HL-60 (cell line): Measurements from ENCODE around the gene OR5T1.

ENCODE experiments used
- GABPA ChIP-seq: IDR thresholded peaks from 2 replicates; pipeline ENCODE4 v1.6.1; 2012; ENCODE audit warnings: low read depth
- POLR2AphosphoS5 ChIP-seq: IDR thresholded peaks from 2 replicates; pipeline ENCODE4 v1.6.1; 2012; ENCODE audit warnings: low read depth
- TF ChIP-seq, protein P1 (sequence below): IDR thresholded peaks from one replicate; pipeline ENCODE4 v1.5.1; 2011; ENCODE audit warnings: low read length, control low read depth, inconsistent platforms; ENCODE audit not compliant: insufficient read depth
- TF ChIP-seq, protein P2 (sequence below): IDR thresholded peaks from 2 replicates; pipeline ENCODE4 v1.6.1; 2012; ENCODE audit warnings: low read depth; ENCODE audit not compliant: insufficient replicate concordance

DNA sequence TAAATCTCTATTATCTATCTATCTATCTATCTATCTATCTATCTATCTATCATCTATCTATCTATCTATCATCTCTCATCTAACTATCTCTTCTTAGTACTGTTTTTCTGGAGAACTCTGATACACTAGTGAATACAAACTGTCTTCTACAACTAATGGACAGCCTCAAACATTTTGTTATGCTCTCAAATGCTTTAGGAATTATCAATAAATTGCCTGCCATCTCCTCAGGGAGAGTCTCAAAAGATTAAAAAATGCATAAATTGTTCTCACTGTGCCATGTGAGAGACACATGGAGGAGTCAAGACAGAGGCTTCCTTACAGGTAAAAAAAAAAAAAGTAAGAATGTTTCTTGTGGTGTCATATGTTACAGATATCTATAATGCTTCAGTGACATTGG, 40.9 kb downstream of the OR5T1 start, which contains the start of gene OR8K3:
- TF ChIP-seq, protein P1, sequence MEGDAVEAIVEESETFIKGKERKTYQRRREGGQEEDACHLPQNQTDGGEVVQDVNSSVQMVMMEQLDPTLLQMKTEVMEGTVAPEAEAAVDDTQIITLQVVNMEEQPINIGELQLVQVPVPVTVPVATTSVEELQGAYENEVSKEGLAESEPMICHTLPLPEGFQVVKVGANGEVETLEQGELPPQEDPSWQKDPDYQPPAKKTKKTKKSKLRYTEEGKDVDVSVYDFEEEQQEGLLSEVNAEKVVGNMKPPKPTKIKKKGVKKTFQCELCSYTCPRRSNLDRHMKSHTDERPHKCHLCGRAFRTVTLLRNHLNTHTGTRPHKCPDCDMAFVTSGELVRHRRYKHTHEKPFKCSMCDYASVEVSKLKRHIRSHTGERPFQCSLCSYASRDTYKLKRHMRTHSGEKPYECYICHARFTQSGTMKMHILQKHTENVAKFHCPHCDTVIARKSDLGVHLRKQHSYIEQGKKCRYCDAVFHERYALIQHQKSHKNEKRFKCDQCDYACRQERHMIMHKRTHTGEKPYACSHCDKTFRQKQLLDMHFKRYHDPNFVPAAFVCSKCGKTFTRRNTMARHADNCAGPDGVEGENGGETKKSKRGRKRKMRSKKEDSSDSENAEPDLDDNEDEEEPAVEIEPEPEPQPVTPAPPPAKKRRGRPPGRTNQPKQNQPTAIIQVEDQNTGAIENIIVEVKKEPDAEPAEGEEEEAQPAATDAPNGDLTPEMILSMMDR = no peak
- TF ChIP-seq GABPA (no peak), POLR2AphosphoS5 (no peak)
- TF ChIP-seq, protein P2, sequence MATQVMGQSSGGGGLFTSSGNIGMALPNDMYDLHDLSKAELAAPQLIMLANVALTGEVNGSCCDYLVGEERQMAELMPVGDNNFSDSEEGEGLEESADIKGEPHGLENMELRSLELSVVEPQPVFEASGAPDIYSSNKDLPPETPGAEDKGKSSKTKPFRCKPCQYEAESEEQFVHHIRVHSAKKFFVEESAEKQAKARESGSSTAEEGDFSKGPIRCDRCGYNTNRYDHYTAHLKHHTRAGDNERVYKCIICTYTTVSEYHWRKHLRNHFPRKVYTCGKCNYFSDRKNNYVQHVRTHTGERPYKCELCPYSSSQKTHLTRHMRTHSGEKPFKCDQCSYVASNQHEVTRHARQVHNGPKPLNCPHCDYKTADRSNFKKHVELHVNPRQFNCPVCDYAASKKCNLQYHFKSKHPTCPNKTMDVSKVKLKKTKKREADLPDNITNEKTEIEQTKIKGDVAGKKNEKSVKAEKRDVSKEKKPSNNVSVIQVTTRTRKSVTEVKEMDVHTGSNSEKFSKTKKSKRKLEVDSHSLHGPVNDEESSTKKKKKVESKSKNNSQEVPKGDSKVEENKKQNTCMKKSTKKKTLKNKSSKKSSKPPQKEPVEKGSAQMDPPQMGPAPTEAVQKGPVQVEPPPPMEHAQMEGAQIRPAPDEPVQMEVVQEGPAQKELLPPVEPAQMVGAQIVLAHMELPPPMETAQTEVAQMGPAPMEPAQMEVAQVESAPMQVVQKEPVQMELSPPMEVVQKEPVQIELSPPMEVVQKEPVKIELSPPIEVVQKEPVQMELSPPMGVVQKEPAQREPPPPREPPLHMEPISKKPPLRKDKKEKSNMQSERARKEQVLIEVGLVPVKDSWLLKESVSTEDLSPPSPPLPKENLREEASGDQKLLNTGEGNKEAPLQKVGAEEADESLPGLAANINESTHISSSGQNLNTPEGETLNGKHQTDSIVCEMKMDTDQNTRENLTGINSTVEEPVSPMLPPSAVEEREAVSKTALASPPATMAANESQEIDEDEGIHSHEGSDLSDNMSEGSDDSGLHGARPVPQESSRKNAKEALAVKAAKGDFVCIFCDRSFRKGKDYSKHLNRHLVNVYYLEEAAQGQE = no peak
